G401.6 (cell line): ENCODE results near the gene MAB21L3.

Experiments used
- FAIRE-seq: peaks from 2 replicates; lab custom pipeline; 2012; peaks lifted over from hg19 to GRCh38; lab: Jason Lieb, UNC

Gene MAB21L3

GRCh38 chr1:116110567-116111523, at the start of gene MAB21L3:
MAB21L3 (plus strand) TSS chr1:116111399; CDS start chr1:116112616, 1,217 bp downstream.
- FAIRE-seq: no peak

- FAIRE-seq: no peak
These were observed 49.0 kb upstream of the MAB21L3 start for GRCh38 chr1:116062201-116062600.

GRCh38 chr1:116064616-116065015, 46.6 kb upstream of the MAB21L3 start:
- no peak for FAIRE-seq

DNA sequence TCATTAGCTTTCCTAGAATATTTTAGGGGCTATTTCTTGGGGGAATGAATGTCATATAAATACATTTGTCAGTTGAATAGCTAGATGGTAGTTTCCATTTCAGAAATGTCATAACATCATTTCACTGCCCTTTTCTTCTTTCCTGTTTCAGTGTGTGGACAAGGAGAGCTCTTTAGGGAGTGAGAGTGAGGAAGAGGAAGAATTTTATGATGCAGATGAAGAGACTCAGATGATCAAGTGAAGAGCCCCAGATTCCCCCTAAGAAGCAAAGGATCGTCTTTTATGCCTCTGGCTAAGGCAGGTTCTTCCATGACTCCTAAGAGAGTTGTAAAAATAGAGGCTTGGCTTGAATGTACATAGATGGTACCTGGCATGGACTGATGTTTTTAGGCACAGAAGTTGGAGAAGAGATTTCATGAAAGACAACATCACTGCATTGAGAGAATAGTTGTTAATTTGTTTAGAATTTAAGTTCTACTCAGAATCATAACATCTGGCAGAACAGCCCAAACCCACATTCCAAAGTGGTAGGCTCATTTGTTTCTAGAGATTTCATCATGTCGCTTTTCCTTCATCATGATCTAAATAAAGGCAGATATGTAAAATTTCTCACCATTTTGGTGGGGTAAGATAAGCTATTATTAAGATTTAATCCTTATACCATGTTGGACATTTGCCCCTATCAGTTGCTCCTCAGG, 44.2 kb upstream of the MAB21L3 start:
- FAIRE-seq: no peak

GRCh38 chr1:116067566-116067890, 43.7 kb upstream of the MAB21L3 start:
- no peak for FAIRE-seq

DNA sequence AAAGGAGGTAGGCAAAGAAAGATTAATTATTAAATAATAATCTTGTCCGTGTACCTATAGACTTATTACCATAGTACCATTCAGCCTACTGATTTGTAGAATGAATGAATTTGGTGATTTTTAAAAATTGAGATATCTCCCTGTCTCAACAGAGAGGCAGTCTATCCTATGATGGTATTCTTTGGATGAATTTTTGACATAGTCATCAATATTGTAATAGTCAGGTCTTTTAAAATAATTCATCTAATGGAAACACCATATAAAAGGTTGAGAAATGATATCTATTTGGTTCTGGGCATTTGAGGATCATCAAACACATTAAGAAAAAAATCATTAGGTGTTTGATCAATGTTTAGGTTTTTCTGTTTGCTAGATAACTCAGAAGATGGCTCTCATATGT, 35.6 kb upstream of the MAB21L3 start:
- FAIRE-seq: no peak

- FAIRE-seq: no peak
These were observed 35.2 kb upstream of the MAB21L3 start for GRCh38 chr1:116075990-116076389.

- no peak for FAIRE-seq
These were observed 34.4 kb upstream of the MAB21L3 start for GRCh38 chr1:116076831-116077230.

DNA sequence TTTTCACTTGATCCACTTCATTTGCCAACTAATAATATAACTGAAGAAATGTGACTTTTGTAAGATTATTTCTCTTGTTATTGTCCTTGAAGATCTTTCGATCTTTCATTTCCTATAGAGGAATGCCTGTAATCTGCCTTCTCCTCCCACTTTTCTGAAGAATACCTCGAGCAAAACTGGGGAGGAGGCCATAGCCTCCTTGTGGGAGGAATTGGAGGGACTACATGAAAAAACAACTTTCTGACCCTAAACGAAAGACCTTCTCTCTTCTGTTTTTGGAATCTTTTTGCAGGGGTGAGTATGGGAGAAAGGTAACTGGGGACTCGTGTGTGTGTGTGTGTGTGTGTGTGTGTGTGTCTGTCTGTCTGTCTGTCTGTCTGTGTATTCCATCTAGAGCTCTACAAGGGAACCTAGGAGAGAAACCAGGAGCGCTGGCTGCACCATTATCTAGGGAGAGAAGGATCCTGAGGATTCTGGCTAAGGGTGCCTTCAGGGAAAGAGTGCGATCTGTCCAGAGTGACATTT, 32.4 kb upstream of the MAB21L3 start:
- no peak for FAIRE-seq

DNA sequence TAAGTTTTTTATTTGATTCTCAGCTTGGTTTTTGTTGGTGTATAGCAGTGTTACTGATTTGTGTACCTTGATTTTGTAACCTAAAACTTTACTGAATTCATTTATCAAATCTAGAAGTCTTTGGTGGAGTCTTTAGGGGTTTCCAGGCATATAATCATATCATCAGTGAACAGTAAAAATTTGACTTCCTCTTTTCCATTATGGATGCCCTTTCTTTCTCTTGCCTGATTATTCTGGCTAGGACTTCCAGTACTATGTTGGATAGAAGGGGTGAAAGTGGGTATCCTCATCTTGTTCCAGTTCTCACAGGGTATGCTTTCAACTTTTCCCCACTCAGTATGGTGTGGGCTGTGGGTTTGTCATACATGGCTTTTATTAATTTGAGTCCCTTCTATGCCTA, 23.6 kb upstream of the MAB21L3 start:
- FAIRE-seq: no peak

GRCh38 chr1:116089870-116090269, 21.3 kb upstream of the MAB21L3 start:
- no peak for FAIRE-seq

DNA sequence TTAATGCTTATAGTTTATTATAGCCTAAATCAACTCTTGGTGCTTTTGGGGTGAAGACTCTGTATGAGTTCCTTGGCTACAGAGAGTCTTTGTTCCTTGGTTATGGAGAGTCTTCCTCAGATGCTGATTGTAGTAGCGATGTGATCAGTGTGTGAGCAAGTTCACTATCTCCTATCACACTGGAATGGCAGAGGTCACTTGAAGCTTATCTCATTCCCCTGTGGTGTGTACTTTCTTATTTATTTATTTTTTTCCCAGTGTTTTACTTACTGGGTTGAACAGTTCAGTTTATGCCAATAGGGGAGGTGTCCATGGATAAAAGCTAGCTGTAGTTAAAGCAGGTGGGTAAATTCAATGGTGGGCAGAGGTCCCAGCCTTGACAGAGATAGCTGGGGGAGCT, 20.1 kb upstream of the MAB21L3 start:
- FAIRE-seq: no peak

DNA sequence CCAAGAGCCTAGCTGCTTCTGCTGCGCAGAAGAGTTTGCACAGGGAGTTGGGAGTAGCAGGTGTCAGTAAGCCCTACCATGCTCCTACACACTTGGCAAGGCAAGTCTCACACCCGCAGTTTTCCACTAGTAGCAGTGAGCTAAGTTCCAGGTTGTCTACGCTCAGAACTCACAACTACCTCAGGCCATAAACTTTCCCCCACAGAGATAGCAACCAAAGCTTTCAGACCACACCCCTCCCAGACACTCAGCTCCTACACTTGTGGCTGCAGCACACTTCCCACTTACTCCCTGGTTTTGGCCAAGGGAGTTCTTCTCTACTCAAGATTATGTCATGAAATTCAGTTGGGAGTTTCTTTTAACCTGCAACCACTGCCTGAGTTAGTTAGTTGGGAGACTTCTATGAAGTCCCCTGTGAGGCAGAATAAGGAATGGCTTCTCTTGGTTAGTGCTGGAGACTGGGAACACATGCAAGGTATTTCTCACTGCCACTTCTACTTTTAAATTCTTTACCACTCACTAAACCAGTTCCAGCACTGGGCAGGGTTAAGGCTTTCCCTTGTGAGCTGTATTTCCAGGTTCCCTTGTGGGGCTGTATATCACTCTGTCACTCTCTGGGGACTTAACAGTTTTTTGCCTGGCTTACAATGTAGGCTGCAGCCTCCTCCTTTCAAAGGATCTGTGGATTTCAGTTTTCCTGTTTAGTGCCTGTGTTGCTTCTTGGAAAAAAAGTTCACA, 18.3 kb upstream of the MAB21L3 start:
- FAIRE-seq: no peak

DNA sequence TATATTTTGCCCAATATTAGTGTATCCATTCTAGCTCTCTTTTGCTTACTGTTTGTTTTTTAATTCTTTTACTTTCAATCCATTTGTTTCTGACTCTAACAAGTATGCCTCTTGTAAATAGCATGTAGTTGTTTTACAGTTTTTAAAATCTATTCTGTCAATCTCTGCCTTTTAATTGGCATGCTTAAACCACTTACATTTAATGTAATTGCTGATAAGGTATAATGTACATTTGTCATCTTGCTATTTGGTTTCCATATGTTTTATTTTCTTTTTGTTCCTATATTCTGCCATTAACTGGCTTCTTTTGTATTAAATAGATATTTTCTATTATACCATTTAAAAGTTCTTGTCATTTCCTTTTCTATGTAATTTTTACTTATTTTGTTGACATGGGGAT, 16.2 kb upstream of the MAB21L3 start:
- no peak for FAIRE-seq

GRCh38 chr1:116096013-116096618, 15.1 kb upstream of the MAB21L3 start:
- FAIRE-seq: no peak

DNA sequence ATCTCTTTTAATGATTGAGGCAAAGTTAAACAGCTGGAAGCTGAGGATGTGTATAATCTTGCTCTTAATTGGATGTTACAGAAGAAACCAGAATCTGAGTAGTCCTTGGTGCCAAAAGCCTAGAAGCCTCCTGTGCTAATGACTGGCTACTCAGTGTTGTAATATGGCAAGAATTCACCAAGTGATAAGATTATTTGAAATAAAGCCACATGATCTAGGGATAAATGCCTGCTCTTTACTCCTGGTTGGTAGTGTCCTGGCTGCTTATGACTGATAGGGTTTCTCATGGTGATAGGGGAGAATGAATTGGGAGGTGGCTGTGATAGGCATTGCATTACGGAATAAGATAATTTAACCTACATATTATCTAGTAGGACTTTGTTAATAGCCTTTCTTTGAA, 13.6 kb upstream of the MAB21L3 start:
- FAIRE-seq: no peak

DNA sequence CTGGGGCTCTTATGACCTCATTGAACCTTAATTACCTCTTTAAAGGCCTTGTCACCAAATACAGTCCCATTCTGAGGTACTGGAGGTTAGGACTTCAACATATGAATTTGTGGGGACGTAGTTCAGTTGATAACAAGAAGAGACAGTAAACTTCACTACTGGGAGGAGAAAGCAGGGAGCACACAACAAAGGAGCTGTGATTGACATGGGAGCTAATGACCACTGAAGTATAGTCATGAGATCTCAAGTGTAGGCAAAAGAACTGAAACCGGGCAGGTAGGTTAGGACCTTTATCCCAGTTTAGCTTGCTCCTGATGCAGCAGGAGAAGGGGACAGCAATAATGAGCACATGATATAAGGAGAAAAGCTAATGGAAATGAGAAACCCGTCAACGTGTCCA, 11.8 kb upstream of the MAB21L3 start:
- FAIRE-seq: no peak

GRCh38 chr1:116099919-116100318, 11.3 kb upstream of the MAB21L3 start:
- no peak for FAIRE-seq

DNA sequence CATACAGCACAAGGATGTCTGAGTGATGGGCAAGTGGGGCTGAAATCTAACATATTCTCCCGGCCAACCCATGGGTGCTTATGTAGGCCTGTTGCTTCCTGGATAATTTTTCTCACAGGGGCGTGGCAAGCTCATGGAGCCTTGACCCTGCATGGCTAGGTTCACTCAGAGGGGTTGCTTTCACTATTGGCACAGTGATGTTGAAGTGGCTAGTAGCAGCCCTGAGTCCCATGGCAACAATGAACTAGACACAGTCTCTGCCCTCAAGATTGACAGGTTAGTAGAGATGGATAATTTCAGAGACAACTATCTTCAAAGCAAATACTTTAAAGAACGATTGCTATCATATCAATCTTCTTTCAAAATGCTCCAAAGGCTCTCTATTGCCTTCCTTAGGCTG, 6.5 kb upstream of the MAB21L3 start:
- FAIRE-seq: no peak

DNA sequence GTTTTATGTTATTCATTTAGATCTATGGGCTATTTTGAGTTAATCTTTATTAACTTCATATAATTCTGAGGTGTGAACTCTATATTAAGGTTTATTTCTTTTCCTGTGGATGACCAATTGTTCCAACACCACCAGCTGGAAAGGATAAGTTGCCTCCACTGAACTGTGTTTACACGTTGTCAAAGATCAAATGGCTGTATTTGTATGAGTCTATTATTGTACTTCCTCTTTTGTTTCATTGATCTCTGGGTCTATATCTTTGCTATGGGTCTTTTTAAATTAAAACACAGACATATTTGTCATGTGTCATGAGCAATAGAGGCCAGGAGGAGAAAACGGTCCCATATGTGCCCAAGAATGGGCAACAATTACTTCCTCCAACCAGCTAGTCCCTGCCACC, 5.2 kb upstream of the MAB21L3 start:
- no peak for FAIRE-seq

DNA sequence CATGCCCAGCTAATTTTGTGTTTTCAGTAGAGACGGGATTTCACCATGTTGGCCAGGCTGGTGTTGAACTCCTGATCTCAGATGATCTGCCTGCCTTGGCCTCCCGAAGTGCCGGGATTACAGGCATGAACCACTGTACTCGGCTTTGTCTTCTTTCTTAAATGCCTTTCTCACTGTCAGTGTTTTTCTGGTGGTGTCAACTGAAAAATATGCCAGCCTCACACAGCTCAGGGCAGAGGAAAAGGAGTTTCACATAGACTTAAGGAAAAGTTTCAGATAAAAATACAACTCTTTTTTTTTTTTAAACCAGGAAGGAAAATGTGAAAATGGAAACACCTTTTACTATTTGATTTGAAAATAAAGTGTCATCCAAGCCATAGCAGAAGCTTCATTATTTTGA, 4.6 kb upstream of the MAB21L3 start:
- FAIRE-seq: no peak

GRCh38 chr1:116107371-116107770, 3.8 kb upstream of the MAB21L3 start:
- no peak for FAIRE-seq
